Neural cell (in vitro differentiated cells): ENCODE data around the gene CACNB2. TPM values are rescaled to one million over a fixed set of nuclear protein-coding genes. Genes with fewer than 3 reads are reported as not detected.

Experiments used
- H2AFZ ChIP-seq: fragments of 200-600, 300-800 bp; sonication (generic), shearing (Covaris generic); 2 replicates; pipeline ENCODE4 v1.6.0; 2014; ENCODE audit warnings: low read depth, mild to moderate bottlenecking, antibody characterized with exemption, low read length, moderate library complexity
- H3F3A ChIP-seq: fragments of 200-600 bp; shearing (Covaris generic); 2 replicates; pipeline ENCODE4 v1.6.1; 2016; ENCODE audit warnings: mild to moderate bottlenecking, moderate library complexity, mixed read lengths, antibody characterized with exemption, low read length; ENCODE audit not compliant: insufficient read depth, poor library complexity, severe bottlenecking
- H3K27ac ChIP-seq: fragments of 200-600, 300-800 bp; sonication (generic), shearing (Covaris generic); 2 replicates; pipeline ENCODE4 v1.5.1; 2014; ENCODE audit warnings: mild to moderate bottlenecking, low read length, moderate library complexity
- H3K27me3 ChIP-seq: fragments of 300-800, 200-600 bp; sonication (generic), shearing (Covaris generic); 2 replicates; pipeline ENCODE4 v1.6.0; 2014; ENCODE audit warnings: mild to moderate bottlenecking, low read depth, low read length, moderate library complexity; ENCODE audit not compliant: insufficient read depth
- H3K36me3 ChIP-seq: fragments of 300-800, 200-600 bp; sonication (generic), shearing (Covaris generic); 2 replicates; pipeline ENCODE4 v1.5.1; 2014; ENCODE audit warnings: mild to moderate bottlenecking, antibody characterized with exemption, low read length, moderate library complexity; ENCODE audit not compliant: insufficient read depth
- H3K4me2 ChIP-seq: fragments of 300-800, 200-600 bp; sonication (generic), shearing (Covaris generic); 2 replicates; pipeline ENCODE4 v1.6.0; 2014; ENCODE audit warnings: mild to moderate bottlenecking, low read length
- H3K4me3 ChIP-seq: fragments of 300-800, 200-600 bp; sonication (generic), shearing (Covaris generic); 2 replicates; pipeline ENCODE4 v1.5.1; 2014; ENCODE audit warnings: mild to moderate bottlenecking, low read length, moderate library complexity
- H3K79me2 ChIP-seq: fragments of 200-600 bp; shearing (Covaris generic); replicated peaks from 2 replicates; pipeline ENCODE4 v1.6.0; 2014; ENCODE audit warnings: mild to moderate bottlenecking, low read length, moderate library complexity; ENCODE audit not compliant: insufficient read depth
- H3K9ac ChIP-seq: fragments of 300-800, 200-600 bp; sonication (generic), shearing (Covaris generic); 2 replicates; pipeline ENCODE4 v1.6.1; 2016; ENCODE audit warnings: mild to moderate bottlenecking, low read length, mixed read lengths
- H3K9me2 ChIP-seq: fragments of 200-600 bp; shearing (Covaris generic); 2 replicates; pipeline ENCODE4 v1.6.1; 2016; ENCODE audit warnings: mild to moderate bottlenecking, low read length, mixed read lengths; ENCODE audit not compliant: insufficient read depth
- H3K9me3 ChIP-seq: fragments of 200-600, 300-800 bp; sonication (generic), shearing (Covaris generic); 2 replicates; pipeline ENCODE4 v1.6.1; 2016; ENCODE audit warnings: mild to moderate bottlenecking, mixed run types, low read length, moderate library complexity, mixed read lengths
- H4K20me1 ChIP-seq: fragments of 200-600 bp; shearing (Covaris generic); 2 replicates; pipeline ENCODE4 v1.6.1; 2016; ENCODE audit warnings: mild to moderate bottlenecking, mixed run types; ENCODE audit not compliant: insufficient read depth
- CTCF ChIP-seq: fragments of 450-650 bp; IDR thresholded peaks from 2 replicates; pipeline ENCODE4 v1.5.1; 2014; ENCODE audit warnings: antibody characterized with exemption, mild to moderate bottlenecking, moderate library complexity; ENCODE audit not compliant: poor library complexity, severe bottlenecking
- EP300 ChIP-seq: fragments of 450-650 bp; conservative IDR thresholded peaks from 2 replicates; pipeline ENCODE4 v1.6.1; 2014; ENCODE audit warnings: antibody characterized with exemption, mild to moderate bottlenecking, moderate library complexity; ENCODE audit not compliant: poor library complexity, severe bottlenecking
- EZH2 ChIP-seq: fragments of 200-600, 300-800 bp; shearing (Covaris generic), sonication (generic); IDR thresholded peaks from 2 replicates; pipeline ENCODE4 v1.6.1; 2014; ENCODE audit warnings: antibody characterized with exemption, low read length, borderline replicate concordance, mild to moderate bottlenecking; ENCODE audit not compliant: insufficient read depth, poor library complexity, severe bottlenecking
- MXI1 ChIP-seq: fragments of 450-650 bp; conservative IDR thresholded peaks from 2 replicates; pipeline ENCODE4 v1.6.1; 2014; ENCODE audit warnings: antibody characterized with exemption, mild to moderate bottlenecking; ENCODE audit not compliant: poor library complexity, severe bottlenecking
- POLR2AphosphoS5 ChIP-seq: IDR thresholded peaks from 2 replicates; pipeline ENCODE4 v1.6.1; 2012
- RAD21 ChIP-seq: fragments of 450-650 bp; conservative IDR thresholded peaks from 2 replicates; pipeline ENCODE4 v1.6.1; 2014; ENCODE audit warnings: antibody characterized with exemption, mild to moderate bottlenecking, moderate library complexity
- REST ChIP-seq: IDR thresholded peaks from 2 replicates; pipeline ENCODE4 v1.6.1; 2012; ENCODE audit warnings: borderline replicate concordance
- SMC3 ChIP-seq: fragments of 450-650 bp; conservative IDR thresholded peaks from 2 replicates; pipeline ENCODE4 v1.6.1; 2014; ENCODE audit warnings: antibody characterized with exemption, mild to moderate bottlenecking, moderate library complexity; ENCODE audit not compliant: poor library complexity
- TAF1 ChIP-seq: IDR thresholded peaks from 2 replicates; pipeline ENCODE4 v1.6.1; 2012; ENCODE audit warnings: low read depth
- polyA plus RNA-seq: library from polyadenylated mRNA; depleted of rRNA; stranded (reverse); fragments of >200 nt; gene quantifications from 2 replicates; pipeline ENCODE4 v1.2.3, GENCODE V29; 2014

The CACNB2 gene
- polyA plus RNA-seq, 1 donor from 2014 or later = 14.3 TPM

DNA sequence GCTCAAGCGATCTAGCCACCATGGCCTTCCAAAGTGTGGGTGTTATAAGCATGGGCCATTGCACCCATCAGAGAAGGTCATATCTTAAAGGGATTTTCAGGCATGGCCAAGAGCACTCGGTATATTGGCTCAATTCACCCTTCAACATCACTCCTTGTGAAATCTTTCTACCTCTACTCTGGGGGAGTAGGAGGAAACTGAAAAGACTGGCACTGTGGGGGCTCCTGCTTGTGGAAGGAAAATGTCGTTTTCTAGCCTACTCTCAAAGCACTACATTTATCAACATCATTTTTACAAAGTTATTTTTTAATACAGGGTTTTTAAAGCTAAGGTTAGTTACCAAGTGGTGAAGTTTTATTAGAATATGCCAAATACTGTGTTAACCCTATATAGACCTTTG, 42.0 kb upstream of the CACNB2 start:
- Histone ChIP-seq H3K79me2 (no peaks in the 10 kb centered on the region), H3K4me2 (no peak overlapping the region), H3K27me3 (no peaks in the 10 kb centered on the region), H3K36me3 (no peaks in the 10 kb centered on the region), H3K9ac (no peak overlapping the region), H3K9me2 (no peaks in the 10 kb centered on the region), H3K9me3 (no peaks in the 10 kb centered on the region), H4K20me1 (no peaks in the 10 kb centered on the region), H2AFZ (no peak overlapping the region), H3F3A (no peaks in the 10 kb centered on the region), H3K27ac (no peak overlapping the region), H3K4me3 (no peak overlapping the region)
- TF ChIP-seq CTCF (no peak), SMC3 (no peak), EZH2 (no peak), EP300 (no peak), POLR2AphosphoS5 (no peak), MXI1 (no peak), REST (no peak), RAD21 (no peak), TAF1 (no peak)

- H3K9me3 ChIP-seq = no peaks in the 10 kb centered on the region
- H3K27me3 ChIP-seq = no peaks in the 10 kb centered on the region
- H3K27ac ChIP-seq = no peak overlapping the region
- no peak overlapping the region for H2AFZ ChIP-seq
- TF ChIP-seq TAF1 = no peak
- TF ChIP-seq CTCF = no peak
- TF ChIP-seq EP300 = no peak
- no peaks in the 10 kb centered on the region for H3K36me3 ChIP-seq
- H3K9me2 ChIP-seq = no peaks in the 10 kb centered on the region
- H4K20me1 ChIP-seq = no peaks in the 10 kb centered on the region
- no peak overlapping the region for H3K4me3 ChIP-seq
- H3K9ac ChIP-seq = no peak overlapping the region
- H3K79me2 ChIP-seq = no peaks in the 10 kb centered on the region
- no peak overlapping the region for H3K4me2 ChIP-seq
- no peaks in the 10 kb centered on the region for H3F3A ChIP-seq
Measured at GRCh38 chr10:18099415-18099814, 40.8 kb upstream of the CACNB2 start.
